Prostate gland (tissue), 2 donors: Measurements from ENCODE around the gene CNTN5. TPM values are rescaled to one million over a fixed set of nuclear protein-coding genes. Genes with fewer than 3 reads are reported as not detected.

Experiments
- DNase-seq: peaks from one replicate; pipeline ENCODE4 v3.0.0-alpha.2; 2019; ENCODE audit warnings: low spot score
- H3K27ac ChIP-seq, 2 donors: fragments of 200-600 bp; sonication (generic); 2 replicates each; pipeline ENCODE4 v1.5.1; 2017 to 2019
- H3K27me3 ChIP-seq: fragments of 200-600 bp; sonication (generic); replicated peaks from 2 replicates; pipeline ENCODE4 v1.5.1; 2019; ENCODE audit not compliant: insufficient read depth
- H3K36me3 ChIP-seq, 2 donors: fragments of 200-600 bp; sonication (generic); 1 replicate in 1 of 2; 2 replicates in 1 of 2; pipeline versions ENCODE4 v1.5.1 to v1.8.1; 2017 to 2019
- H3K4me1 ChIP-seq: fragments of 200-600 bp; sonication (generic); replicated peaks from 2 replicates; pipeline ENCODE4 v1.5.1; 2019
- H3K4me3 ChIP-seq, 2 donors: fragments of 200-600 bp; sonication (generic); 2 replicates each; pipeline ENCODE4 v1.5.1; 2017 to 2019
- H3K9me3 ChIP-seq: fragments of 200-600 bp; sonication (generic); 2 replicates; pipeline ENCODE4 v1.5.1; 2017
- CTCF ChIP-seq, 4 experiments: fragments of 200-600 bp in 2 of 4; fragments of 450-650 bp in 2 of 4; sonication (generic) in 2 of 4; IDR thresholded peaks; 1 replicate in 3 of 4; 2 replicates in 1 of 4; pipeline ENCODE4 v1.5.1; 2016 to 2019; ENCODE audit warnings: antibody characterized with exemption in 4 of 4, mild to moderate bottlenecking in 2 of 4, moderate library complexity in 2 of 4
- POLR2A ChIP-seq: fragments of 450-650 bp; IDR thresholded peaks from one replicate; pipeline ENCODE4 v1.6.1; 2016; ENCODE audit warnings: antibody characterized with exemption, mild to moderate bottlenecking
- POLR2AphosphoS5 ChIP-seq: sonication (generic); formaldehyde crosslinking; IDR thresholded peaks from one replicate; pipeline ENCODE4 v1.6.1; 2017; ENCODE audit warnings: antibody characterized with exemption
- WGBS: methylation state at CpG from one replicate; pipeline ENCODE4 v1.1.5; 2018; 5-methylcytosine and 5-hydroxymethylcytosine counted together
- intact Hi-C: fragments of 100-400 bp; cut with DNase I; formaldehyde crosslinking; loops from one replicate; pipeline ENCODE4 v1.14.2; 2022
- total RNA-seq, 2 donors: library from RNA; depleted of rRNA; stranded (reverse); fragments of >200 nt; gene quantifications; one replicate each; pipeline ENCODE4 v1.1.0, GENCODE V29; 2016

The CNTN5 gene
- total RNA-seq, 2 donors from 2014 or later: 1.0 TPM; not detected in 1

- Histone ChIP-seq H3K27ac (no peak overlapping the region), H3K4me3 (no peak overlapping the region), H3K4me1 (no peaks in the 10 kb centered on the region), H3K36me3 (no peaks in the 10 kb centered on the region), H3K27me3 (no peaks in the 10 kb centered on the region), H3K9me3 (no peaks in the 10 kb centered on the region)
- DNase-seq: no peak
- intact Hi-C loops: no loop called here
- WGBS: 46% methylated on average over 4 of the region's 4 CpGs
- TF ChIP-seq POLR2AphosphoS5 (no peak), POLR2A (no peak), CTCF (IDR thresholded peaks at IDR 0.05) (no peak)
These were observed 300.1 kb downstream of the CNTN5 start for GRCh38 chr11:99320769-99321290.

GRCh38 chr11:99325847-99326246 lies 305.1 kb downstream of the CNTN5 start:
- intact Hi-C loops: no loop called here
- 61% methylated on average over 8 of the region's 8 CpGs for WGBS

GRCh38 chr11:99327066-99327465 lies 306.3 kb downstream of the CNTN5 start:
- Histone ChIP-seq H3K9me3 (no peaks in the 10 kb centered on the region), H3K36me3 (no peaks in the 10 kb centered on the region), H3K4me1 (no peaks in the 10 kb centered on the region), H3K4me3 (no peak overlapping the region), H3K27me3 (no peaks in the 10 kb centered on the region), H3K27ac (no peak overlapping the region)
- WGBS: 98% methylated on average over 1 of the region's 1 CpG
- intact Hi-C loops: no loop called here
- TF ChIP-seq POLR2AphosphoS5 (no peak), POLR2A (no peak), CTCF (IDR thresholded peaks at IDR 0.05) (no peak)
- no peak for DNase-seq

More at GRCh38 chr11:99325847-99326246, 305.1 kb downstream of the CNTN5 start:
- DNase-seq: no peak
- H3K36me3 ChIP-seq: no peaks in the 10 kb centered on the region
- no peaks in the 10 kb centered on the region for H3K4me1 ChIP-seq
- H3K27ac ChIP-seq: no peak overlapping the region
- no peaks in the 10 kb centered on the region for H3K27me3 ChIP-seq
- TF ChIP-seq POLR2A (no peak), CTCF (IDR thresholded peaks at IDR 0.05) (no peak), POLR2AphosphoS5 (no peak)
- H3K4me3 ChIP-seq: no peak overlapping the region
- H3K9me3 ChIP-seq: no peaks in the 10 kb centered on the region

- DNase-seq: no peak
- H3K27me3 ChIP-seq: no peaks in the 10 kb centered on the region
- intact Hi-C loops: no loop called here
- H3K4me1 ChIP-seq: no peaks in the 10 kb centered on the region
- WGBS: 94% methylated on average over 3 of the region's 3 CpGs
- no peak overlapping the region for H3K27ac ChIP-seq
- H3K36me3 ChIP-seq: no peaks in the 10 kb centered on the region
- no peak for TF ChIP-seq POLR2A
- no peak for TF ChIP-seq POLR2AphosphoS5
- TF ChIP-seq CTCF (IDR thresholded peaks at IDR 0.05): no peak
- H3K4me3 ChIP-seq: no peak overlapping the region
- no peaks in the 10 kb centered on the region for H3K9me3 ChIP-seq
These were observed 306.8 kb downstream of the CNTN5 start for GRCh38 chr11:99327527-99327926.

GRCh38 chr11:99333621-99334020 lies 312.9 kb downstream of the CNTN5 start:
- Histone ChIP-seq H3K4me1 (no peaks in the 10 kb centered on the region), H3K36me3 (no peaks in the 10 kb centered on the region), H3K27me3 (no peaks in the 10 kb centered on the region), H3K27ac (no peak overlapping the region), H3K4me3 (no peak overlapping the region), H3K9me3 (no peaks in the 10 kb centered on the region)
- 47% methylated on average over 1 of the region's 1 CpG for WGBS
- no peak for DNase-seq
- TF ChIP-seq POLR2A (no peak), POLR2AphosphoS5 (no peak), CTCF (IDR thresholded peaks at IDR 0.05) (no peak)
- intact Hi-C loops: no loop called here
